Pancreas (tissue), 10 donors: ENCODE results near the gene DOCK10. TPM values are rescaled to one million over a fixed set of nuclear protein-coding genes. Genes with fewer than 3 reads are reported as not detected.

Source experiments
- ATAC-seq, 4 donors: fragments of 200-7000 bp; cut with Tn5 transposase; one replicate each; pipeline versions ENCODE4 v1.8.0 to v1.9.1; 2020; ENCODE audit warnings: mild to moderate bottlenecking in 4 of 4, moderate library complexity in 4 of 4
- DNase-seq, 6 donors: peaks; one replicate each; pipeline ENCODE4 v3.0.0-alpha.2; 2020
- FAIRE-seq: peaks from 2 replicates; lab custom pipeline; 2012; peaks lifted over from hg19 to GRCh38; lab: Jason Lieb, UNC
- H3K27ac ChIP-seq, 4 donors: fragments of 200-600 bp; sonication (generic); 1 replicate in 3 of 4; 2 replicates in 1 of 4; pipeline versions ENCODE4 v1.5.0 to v1.8.0; 2020
- H3K27me3 ChIP-seq, 4 donors: fragments of 200-600 bp; one replicate each; pipeline ENCODE4 v1.8.0; 2021
- H3K36me3 ChIP-seq, 3 donors: fragments of 200-600 bp; sonication (generic) in 1 of 3; one replicate each; pipeline versions ENCODE4 v1.5.0 to v1.8.0; 2020 to 2021
- H3K4me1 ChIP-seq, 3 donors: fragments of 200-600 bp; one replicate each; pipeline ENCODE4 v1.8.0; 2021
- H3K4me3 ChIP-seq, 4 donors: fragments of 200-600 bp; sonication (generic) in 2 of 4; one replicate each; pipeline versions ENCODE4 v1.5.0 to v1.8.0; 2020 to 2021
- H3K9me3 ChIP-seq, 4 donors: fragments of 200-600 bp; one replicate each; pipeline ENCODE4 v1.8.0; 2021
- CTCF ChIP-seq, 4 donors: fragments of 200-600 bp; sonication (generic) in 3 of 4; IDR thresholded peaks; one replicate each; pipeline versions ENCODE4 v1.5.0 to v1.8.0; 2021; ENCODE audit warnings: antibody characterized with exemption in 4 of 4
- WGBS, 2 donors: extraction: QIAGEN DNeasy Blood & Tissue Kit; methylation state at CpG; one replicate each; pipeline ENCODE4 v1.1.7; 2013; 5-methylcytosine and 5-hydroxymethylcytosine counted together
- intact Hi-C, 3 donors: fragments of 100-400 bp; cut with DNase I; formaldehyde crosslinking; loops; one replicate each; pipeline versions ENCODE4 v1.11.1 to v1.14.2; 2022
- polyA plus RNA-seq, 2 donors: library from polyadenylated mRNA; stranded (reverse); fragments of 200-250 nt; gene quantifications; one replicate each; pipeline ENCODE4 v1.2.3, GENCODE V29; 2013
- total RNA-seq, 6 donors: library from RNA; stranded (reverse); fragmentation: NEBNext Ultra II Directional in 4 of 6; extraction: Animal tissue kit (Norgen Biotek cat#: 25700) in 4 of 6; gene quantifications; one replicate each; pipeline versions ENCODE4 v1.2.1 to v1.2.4, GENCODE V29; 2021 to 2023
- donor health status: healthy with polysubstance abuse.
- donor health status: DM: no; HTN: no; CAD: no; lungs with moderate emphysema.
- donor health status: DM: no; HTN: no; CAD: no.
- donor health status: control.
- donor health status: control.
- donor health status: Bipolar disorder and iron deficiency.
- donor health status: DM: yes; HTN: yes; CAD: no.
- donor health status: DM: no; HTN: no; CAD: no.
- donor health status: DM: no; HTN: no; CAD: no.
- donor health status: DM: yes; HTN: yes; CAD: no.

Gene DOCK10
- total and polyA plus RNA-seq, 8 donors = 0.95 to 16.3 (median 2.7) TPM

GRCh38 chr2:224847961-224848850, 194.1 kb downstream of the DOCK10 start:
- intact Hi-C loops = no loop called here
- FAIRE-seq (no peak), DNase-seq (peak in 2 of 6 donors; percentile 19 to 34), ATAC-seq (no peak)
- no peak for TF ChIP-seq CTCF (IDR thresholded peaks at IDR 0.05)
- Histone ChIP-seq H3K4me1 (no peaks in the 10 kb centered on the region), H3K27ac (no peak overlapping the region), H3K4me3 (no peak overlapping the region), H3K9me3 (no peaks in the 10 kb centered on the region), H3K27me3 (no peaks in the 10 kb centered on the region), H3K36me3 (no peaks in the 10 kb centered on the region)
- WGBS, 2 donors = 32 to 41% methylated on average over 7 of the region's 7 CpGs

DNA sequence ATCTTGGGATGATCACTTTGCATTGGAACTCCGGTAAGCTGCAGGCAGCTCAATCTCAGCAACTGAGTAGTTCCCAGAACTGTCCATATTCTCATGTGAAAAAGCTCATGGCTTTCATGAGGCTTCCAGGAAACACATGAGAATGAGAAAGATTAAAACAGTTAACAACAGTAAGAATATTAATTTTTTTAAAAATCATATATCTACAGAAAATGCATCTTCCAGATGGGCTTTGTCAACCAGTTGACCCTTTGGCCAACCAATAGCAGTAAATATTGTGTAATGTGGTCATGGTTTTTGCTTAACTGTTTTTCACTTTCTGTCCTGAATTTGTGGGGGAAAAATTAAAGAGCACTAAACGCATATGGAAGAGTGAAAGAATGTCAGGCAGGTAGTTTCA, 194.9 kb downstream of the DOCK10 start:
- Histone ChIP-seq H3K27me3 (no peaks in the 10 kb centered on the region), H3K27ac (no peak overlapping the region), H3K9me3 (no peaks in the 10 kb centered on the region), H3K36me3 (no peaks in the 10 kb centered on the region), H3K4me3 (no peak overlapping the region), H3K4me1 (no peaks in the 10 kb centered on the region)
- ATAC-seq (no peak), FAIRE-seq (no peak), DNase-seq (no peak)
- intact Hi-C loops = no loop called here
- no peak for TF ChIP-seq CTCF (IDR thresholded peaks at IDR 0.05)
- WGBS, 2 donors = 63 to 75% methylated on average over 2 of the region's 2 CpGs

DNA sequence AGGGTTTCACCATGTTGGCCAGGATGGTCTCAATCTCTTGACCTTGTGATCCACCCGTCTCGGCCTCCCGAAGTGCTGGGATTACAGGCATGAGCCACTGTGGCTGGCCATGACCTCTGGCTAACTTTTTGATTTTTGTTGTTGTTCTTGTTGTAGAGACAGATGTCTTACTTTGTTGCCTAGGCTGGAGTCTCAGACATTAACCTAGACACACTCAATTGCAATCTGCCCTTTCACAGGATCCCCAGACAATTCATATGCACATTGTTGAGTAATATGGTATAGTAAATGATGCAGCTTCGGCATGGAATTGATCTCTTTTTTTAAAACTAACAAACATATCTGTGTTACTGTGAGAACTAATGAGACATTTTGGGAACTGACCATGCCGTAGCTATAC, 195.6 kb downstream of the DOCK10 start:
- ATAC-seq (no peak), DNase-seq (no peak), FAIRE-seq (no peak)
- no peak overlapping the region for H3K4me3 ChIP-seq
- WGBS, 2 donors = 55 to 67% methylated on average over 5 of the region's 5 CpGs
- intact Hi-C loops = no loop called here
- H3K4me1 ChIP-seq = no peaks in the 10 kb centered on the region
- no peak for TF ChIP-seq CTCF (IDR thresholded peaks at IDR 0.05)
- H3K9me3 ChIP-seq = no peaks in the 10 kb centered on the region
- no peaks in the 10 kb centered on the region for H3K36me3 ChIP-seq
- H3K27ac ChIP-seq = no peak overlapping the region
- no peaks in the 10 kb centered on the region for H3K27me3 ChIP-seq

- intact Hi-C loops = no loop called here
These were observed 196.1 kb downstream of the DOCK10 start for GRCh38 chr2:224846161-224846560.

More at GRCh38 chr2:224846161-224846560, 196.1 kb downstream of the DOCK10 start:
- no peaks in the 10 kb centered on the region for H3K27me3 ChIP-seq
- TF ChIP-seq CTCF (IDR thresholded peaks at IDR 0.05) = no peak
- FAIRE-seq (no peak), ATAC-seq (no peak), DNase-seq (no peak)
- 55 to 68% methylated on average over 4 of the region's 4 CpGs for WGBS, 2 donors
- H3K4me1 ChIP-seq = no peaks in the 10 kb centered on the region
- no peak overlapping the region for H3K27ac ChIP-seq
- H3K4me3 ChIP-seq = no peak overlapping the region
- no peaks in the 10 kb centered on the region for H3K36me3 ChIP-seq
- H3K9me3 ChIP-seq = no peaks in the 10 kb centered on the region
